ENCODE data around the gene ZBTB4.
A peak's percentile ranks its signal among the peaks of the same experiment; 100 is the strongest.
"Not testable (repeated sequence)": the region's sequence is repeated elsewhere in the genome, so short reads cannot be mapped to it uniquely, and the experiment has no call there.

ZBTB4 gene

DNA sequence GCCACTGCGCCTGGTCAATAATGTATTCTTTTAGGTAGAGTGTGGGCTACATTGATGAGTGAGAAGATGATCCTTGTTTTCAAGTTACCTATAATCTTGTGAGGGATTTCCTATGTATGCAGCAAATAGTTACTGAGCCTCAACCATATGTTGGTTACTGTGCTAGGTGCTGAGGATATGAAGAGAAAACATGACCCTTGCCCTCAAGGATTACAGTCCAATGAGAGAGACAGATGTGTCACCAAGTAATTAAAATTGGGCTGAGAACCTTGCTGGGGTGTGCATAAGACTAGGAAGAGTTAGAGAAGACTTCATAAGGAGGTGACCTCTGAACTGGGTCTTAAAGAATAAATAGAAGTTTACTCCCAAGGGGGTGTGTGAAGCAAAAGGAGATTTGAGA, 12.2 kb upstream of the ZBTB4 start:
- DNase-seq (ENCODE audit: low read depth in 2 of 2) = no peak

DNA sequence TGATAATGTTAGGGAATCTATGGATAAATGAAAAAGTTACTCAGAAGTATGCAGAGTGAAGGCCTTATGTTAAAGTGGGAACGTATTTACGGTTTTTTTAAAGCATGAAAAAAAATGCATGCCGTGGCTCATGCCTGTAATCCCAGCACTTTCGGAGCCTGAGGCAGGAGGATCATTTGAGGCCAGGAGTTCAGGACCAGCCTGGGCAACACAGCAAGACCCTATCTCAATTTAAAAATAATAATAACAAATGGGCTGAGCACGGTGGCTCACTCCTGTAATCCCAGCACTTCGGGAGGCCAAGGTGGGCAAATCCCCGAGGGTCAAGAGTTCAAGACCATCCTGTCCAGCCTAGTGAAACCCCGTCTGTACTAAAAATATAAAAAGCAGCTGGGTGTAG, 10.7 kb upstream of the ZBTB4 start:
- no peak for DNase-seq (ENCODE audit: low read depth in 2 of 2)

DNA sequence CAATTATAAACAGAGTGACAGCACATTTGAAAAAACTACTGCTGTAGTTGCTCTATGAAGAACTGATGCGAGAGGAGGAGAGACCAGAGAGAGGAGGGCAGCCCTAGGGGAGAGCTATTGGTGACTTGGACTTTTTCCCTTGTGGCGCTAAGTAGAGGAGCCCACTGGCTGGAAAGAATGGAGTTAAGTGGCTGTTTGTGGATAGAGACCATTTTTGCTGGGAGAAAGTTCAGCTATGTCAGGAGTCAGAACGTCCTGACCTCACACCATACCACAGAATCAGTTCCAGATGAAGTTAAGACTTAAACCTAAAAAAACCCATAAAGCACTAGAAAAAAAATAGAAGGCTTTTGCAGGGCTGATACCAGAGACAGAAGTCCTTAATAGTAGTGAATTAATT, 6.8 kb upstream of the ZBTB4 start:
- DNase-seq (ENCODE audit: low read depth in 2 of 2) = no peak

DNA sequence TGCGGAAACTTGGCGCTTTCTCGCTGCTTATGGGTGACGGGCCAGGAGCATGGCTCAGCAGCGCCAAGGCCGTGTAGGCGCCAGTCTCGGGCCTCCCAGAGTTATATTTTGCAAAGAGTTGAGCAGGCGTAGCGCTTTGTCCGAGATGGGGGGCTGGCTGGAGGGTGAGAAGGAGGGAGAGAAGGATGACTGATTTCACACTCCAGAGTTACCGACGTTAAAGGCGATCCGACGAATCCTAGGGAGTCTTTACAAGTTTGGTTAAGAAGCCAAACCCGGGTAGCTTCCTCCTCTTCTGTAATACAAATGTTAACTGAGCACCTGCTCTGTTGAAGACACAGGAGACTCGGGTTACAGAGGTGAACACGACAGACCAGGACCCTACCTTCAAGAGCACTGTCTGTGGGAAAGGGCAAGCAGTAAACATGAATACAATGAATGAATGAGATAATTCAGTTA, 5.5 kb upstream of the ZBTB4 start:
- no peak for DNase-seq (ENCODE audit: low read depth in 2 of 2)

DNA sequence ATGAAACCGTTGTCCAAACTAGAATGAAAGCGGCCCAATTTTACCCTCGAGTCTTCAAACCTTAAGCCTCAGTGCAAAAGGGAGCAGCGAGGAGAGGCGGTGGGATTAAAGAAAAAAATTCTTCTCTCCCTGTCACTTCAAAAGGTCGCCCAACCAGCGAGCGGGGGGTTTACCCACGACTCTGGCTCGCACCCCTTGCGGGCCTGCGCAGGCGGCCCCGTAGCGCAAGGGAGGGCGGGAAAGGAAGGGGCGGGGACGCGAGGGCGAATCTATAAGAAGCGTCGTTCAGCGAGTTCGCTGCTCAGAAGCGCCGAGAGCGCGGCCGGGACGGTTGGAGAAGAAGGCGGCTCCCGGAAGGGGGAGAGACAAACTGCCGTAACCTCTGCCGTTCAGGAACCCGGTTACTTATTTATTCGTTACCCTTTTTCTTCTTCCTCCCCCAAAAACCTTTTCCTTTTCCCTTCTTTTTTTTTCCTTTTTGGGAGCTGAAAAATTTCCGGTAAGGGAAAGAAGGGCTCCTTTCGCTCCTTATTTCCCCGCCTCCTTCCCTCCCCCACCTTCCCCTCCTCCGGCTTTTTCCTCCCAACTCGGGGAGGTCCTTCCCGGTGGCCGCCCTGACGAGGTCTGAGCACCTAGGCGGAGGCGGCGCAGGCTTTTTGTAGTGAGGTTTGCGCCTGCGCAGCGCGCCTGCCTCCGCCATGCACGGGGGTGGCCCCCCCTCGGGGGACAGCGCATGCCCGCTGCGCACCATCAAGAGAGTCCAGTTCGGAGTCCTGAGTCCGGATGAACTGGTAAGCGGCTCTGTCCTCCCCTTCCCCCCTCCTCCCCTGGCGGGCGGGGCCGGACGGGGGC, 4.9 kb upstream of the ZBTB4 start, which contains the start of gene POLR2A:
Gene POLR2A, plus strand, starts transcription at position 300 of the 852 bp plus-strand sequence.
- DNase-seq (ENCODE audit: low read depth in 2 of 2) = peak; percentile 95 to 96

DNA sequence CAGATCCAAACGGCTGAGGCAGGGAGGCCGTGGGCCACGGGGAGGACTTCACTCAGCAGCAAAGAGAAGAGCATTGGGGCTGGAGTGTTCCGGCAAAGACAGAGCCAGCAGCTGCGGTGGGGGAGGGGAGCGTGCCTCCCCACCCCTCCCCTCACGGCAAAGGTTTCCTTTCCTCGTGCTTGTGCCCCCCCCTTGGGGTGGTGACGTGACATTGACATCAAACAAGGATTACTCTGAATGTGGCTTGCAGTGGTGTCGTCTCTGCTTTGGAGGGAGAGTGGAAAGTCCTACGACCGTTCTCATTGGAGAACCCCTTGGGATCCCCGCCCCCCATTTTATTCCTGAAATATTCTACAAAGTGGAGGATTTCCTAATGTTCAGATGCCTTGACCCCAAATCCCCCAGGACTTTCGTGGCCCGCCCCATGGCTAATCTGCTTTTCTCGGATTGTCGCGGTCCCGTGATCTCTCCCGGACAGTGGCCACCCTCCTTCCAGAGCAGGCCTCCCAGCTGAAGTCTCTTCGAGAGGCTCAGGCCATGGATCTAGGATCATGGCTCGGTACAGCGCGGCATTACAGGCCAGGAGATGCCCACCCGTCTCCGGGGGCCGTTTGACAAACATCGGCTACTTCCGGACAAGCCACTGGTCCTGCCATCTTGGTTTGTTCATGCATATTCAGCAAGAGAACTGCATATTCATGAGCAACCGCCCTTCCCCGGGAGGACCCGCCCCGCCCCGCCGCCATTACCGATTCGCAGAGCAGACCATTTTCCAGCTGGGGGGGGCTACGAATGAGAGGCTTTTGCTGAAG, 4.0 kb upstream of the ZBTB4 start:
- peak; percentile 88 to 91 for DNase-seq (ENCODE audit: low read depth in 2 of 2)

DNA sequence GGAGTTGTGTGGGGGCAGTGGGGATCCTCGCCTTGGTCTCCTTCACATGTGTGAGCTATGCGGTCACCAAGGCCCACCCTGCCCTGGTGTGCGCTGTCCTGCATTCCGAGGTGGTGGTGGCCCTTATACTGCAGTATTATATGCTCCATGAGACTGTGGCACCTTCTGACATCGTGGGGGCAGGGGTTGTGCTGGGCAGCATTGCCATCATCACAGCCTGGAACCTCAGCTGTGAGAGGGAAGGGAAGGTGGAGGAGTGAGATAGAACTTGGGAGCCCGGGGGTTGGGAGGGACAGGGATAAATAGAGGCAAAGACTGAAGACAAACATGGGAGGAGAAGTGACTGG, 3.3 kb upstream of the ZBTB4 start:
- DNase-seq (ENCODE audit: low read depth in 2 of 2) = not testable (repeated sequence)

DNA sequence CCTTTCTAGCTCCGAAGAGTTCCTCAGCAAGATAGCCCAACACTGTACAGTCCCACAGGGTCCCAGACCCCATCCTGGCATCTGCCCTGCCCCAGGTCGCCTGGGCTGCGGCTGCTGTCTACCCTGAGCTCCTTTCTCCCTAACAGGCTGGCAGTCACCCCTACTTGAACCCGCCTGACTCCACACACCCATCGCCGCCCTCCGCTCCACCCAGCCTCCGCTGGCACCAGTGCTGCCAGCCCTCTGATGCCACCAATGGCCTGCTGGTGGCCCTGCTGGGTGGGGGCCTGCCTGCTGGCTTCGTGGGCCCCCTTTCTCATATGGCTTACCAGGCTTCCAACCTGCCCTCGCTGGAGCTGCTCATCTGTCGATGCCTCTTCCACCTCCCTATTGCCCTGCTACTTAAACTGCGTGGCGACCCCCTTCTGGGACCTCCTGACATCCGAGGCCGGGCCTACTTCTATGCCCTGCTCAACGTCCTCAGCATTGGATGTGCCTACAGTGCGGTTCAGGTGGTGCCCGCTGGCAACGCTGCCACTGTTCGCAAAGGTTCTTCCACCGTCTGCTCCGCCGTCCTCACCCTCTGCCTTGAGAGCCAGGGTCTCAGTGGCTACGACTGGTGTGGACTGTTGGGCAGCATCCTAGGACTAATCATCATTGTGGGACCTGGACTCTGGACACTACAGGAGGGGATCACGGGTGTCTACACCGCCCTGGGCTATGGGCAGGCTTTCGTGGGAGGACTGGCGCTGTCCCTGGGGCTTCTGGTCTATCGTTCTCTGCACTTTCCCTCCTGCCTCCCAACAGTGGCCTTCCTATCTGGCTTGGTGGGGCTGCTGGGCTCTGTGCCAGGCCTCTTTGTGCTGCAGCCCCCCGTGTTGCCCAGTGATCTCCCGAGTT, 2.7 kb upstream of the ZBTB4 start:
- DNase-seq (ENCODE audit: low read depth in 2 of 2) = not testable (repeated sequence)

DNA sequence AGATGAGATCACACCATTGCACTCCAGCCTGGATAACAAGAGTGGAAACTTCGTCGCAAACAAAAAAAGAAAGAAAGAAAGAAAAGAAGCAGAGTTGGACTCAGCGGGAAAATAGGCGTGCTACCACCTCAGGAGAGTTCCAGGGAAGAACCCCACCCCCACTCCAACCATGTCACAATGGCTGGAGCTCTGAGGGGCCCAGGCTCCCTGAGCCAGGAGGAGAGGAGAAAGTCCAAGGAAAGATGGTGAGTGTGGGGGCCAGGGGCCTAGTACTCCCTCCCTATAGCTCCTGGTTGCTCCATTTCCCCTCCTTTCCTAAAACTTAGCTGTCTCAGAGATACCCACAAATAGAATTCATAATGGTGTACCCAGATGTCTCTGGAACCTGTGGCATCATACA, 1.8 kb upstream of the ZBTB4 start, which contains the start of gene SLC35G6:
Gene SLC35G6, plus strand, starts transcription at position 172 of the 400 bp plus-strand sequence. Its CDS starts 71 bp downstream, at position 243.
- DNase-seq (ENCODE audit: low read depth in 2 of 2) = not testable (repeated sequence)

DNA sequence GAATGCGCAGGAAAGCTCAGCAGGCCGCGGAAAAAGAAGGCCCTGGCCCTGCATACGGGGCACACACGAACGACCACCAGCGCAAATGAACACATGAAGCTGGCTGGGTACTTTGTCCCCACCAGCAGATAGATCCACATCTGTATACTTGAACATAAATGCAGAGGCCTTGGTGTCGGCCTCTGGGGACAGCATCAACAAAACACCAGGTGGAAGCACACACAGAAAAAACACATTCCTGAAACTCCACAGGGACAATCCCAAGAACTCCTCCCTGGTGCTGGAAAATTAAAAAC, 606 bp upstream of the ZBTB4 start:
- DNase-seq (ENCODE audit: low read depth in 2 of 2) = no peak

DNA sequence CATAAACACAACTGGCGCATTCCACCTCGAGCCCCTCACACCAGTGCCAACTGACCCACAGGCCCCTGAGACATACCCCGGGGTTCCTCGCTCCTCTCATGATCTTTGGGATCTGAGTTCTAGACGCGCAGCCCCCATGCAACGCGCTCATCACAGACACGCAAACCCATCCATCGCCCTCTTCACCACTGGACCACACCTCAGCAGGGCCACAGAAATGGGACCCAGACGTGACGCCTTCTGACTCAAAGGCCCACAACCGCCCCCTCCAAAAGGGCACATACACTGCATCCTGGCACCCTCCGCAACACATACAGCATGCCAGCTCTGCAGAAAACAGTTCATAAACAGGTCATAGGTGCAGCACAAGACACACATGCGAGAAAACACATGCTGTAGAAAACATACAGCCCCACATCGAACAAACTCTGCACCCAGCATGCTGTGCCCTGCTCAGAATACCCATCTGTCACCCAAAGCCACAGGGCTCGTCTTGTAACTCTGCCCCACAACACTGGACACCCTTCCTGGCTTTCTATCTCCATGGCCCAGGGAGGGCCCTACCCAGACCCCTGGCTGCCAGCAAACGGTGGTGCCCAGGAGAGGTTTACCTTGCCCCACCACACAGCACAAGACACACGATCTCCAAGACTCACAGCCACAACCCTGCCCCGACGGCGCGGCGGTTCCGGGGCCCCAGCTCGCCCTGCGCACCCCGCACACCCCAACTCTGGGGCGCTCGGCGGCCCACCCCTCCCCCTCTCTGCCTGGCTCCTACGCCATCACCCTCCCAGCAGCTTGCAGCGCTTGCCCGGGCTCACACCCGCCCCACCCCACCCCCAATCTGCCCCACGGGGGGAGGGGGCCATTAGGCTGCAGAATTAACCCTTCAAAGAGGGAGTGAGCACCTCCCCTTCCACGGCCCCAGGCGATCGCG, 887 bp downstream of the ZBTB4 start:
- peak in 1 of 2 donors; percentile 33 for DNase-seq (ENCODE audit: low read depth in 2 of 2)

DNA sequence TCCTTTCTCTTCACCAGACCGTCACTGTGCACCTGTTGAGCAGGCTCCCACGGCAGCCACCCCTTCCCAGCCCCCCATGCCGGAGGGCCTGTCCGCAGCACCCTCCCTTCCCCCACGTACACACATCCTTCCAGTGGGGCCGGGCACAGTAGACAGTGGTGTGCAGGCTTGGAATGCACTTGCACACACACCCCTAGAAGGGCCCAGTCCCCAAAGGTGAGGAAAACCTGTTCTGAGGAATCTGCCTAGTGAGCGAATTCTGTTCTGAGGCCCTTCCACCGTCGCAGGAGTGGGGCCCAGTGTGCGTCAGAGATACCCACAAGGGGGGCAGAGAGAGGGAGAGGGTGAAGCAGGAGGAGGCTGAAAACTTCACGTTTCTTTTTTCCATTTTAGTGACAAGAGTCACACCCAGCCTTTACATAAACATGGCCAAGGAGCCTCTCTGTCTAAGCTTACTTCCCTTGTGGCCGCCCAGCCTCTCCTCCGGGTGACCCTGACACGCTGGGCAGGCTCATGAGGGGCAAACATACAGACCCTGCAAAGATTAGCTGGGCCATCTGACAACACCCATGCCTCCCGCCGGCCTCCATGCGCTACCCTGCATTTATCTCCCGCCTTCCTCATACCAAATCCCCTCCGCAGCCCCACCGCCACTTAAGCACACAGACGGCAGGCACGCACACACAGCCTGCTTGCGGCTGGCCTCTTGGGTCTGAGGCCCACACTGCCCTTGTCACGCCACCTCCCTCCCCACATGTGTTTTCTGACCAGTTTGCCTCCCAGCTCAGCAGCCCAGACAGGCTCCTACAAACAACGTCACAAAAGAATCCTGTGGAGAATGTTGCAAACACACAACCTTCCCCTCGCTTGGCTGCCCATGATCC, 1.8 kb downstream of the ZBTB4 start:
- DNase-seq (ENCODE audit: low read depth in 2 of 2) = no peak

DNA sequence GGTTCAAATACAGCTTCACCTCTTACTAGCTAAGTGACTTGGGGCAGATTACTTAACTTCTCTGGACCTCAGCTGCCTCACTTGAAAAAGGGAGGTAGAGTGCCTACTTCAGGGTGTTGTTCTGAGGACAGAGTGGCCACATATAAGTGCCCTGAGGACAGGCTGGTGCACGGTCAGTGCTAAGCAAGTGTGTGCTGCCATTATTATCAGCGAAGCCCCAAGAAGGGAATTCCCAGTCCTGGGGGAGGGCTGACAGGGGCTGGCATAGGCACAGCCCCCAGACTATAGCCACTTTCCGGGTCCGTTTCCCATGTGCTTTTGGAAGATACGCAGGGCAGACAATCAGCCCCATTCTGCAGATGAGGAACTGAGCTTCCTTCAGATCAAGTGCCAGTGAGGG, 2.5 kb downstream of the ZBTB4 start:
- no peak for DNase-seq (ENCODE audit: low read depth in 2 of 2)

DNA sequence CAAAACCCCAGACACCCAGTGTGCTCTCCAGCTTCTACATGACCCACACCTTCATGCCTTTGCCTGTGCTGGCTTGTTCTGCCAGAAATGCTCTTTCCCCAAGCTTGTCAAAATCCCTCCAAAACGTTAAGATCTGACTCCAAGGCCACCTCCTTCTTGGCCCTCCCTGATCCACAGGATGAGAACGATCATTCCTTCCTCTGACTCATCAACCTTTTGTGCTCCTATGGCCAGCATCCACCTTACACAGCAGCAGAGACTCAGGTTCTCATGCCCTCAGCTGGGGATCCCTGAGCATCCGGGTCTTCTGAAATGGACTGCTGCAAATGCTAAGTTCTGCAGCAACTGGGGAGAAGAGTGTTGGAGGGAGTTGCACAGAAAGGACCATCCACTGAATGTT, 2.9 kb downstream of the ZBTB4 start:
- no peak for DNase-seq (ENCODE audit: low read depth in 2 of 2)

DNA sequence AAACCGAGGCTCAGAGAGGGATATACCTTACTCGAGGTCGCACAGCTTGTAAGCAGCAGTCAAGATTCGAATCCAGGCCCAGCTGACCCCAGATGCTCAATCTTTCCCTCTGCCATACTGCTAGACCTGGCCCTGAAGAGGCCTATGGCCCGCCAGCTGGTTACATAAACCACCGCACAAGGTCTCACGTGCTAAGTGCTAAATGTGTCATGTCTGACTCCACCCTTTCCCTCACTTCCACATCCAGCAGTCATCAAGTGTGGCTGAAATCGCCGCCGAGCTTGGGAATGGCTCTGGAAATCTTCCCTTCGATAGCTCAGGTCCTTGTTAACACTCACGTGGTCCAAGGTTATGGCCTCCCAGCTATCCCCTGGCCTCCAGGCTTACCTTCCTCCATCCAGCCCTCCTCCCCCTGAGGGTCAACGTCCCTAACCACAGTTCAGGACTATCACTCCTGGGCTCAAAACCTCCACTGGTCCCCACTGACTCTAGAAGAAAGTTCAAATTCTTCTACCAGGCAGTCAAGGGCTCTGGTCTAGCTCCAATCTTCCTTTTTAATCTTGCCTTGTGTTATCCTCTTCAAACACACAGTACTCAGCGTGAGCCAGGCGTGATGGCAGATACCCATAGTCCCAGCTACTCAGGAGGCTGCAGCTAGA, 3.5 kb downstream of the ZBTB4 start:
- DNase-seq (ENCODE audit: low read depth in 2 of 2) = no peak

DNA sequence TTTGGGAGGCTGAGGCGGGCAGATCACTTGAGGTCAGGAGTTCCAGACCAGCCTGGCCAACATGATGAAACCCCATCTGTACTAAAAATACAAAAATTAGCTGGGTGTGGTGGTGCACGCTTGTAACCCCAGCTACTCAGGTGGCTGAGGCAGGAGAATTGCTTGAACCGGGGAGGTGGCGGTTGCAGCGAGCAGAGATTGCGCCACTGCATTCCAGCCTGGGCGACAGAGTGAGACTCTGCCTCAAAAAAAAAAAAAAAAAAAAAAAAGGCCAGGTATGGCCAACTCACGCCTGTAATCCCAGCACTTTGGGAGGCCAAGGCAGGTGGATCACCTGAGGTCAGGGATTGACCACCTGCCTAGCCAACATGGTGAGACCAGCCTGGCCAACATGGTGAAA, 4.7 kb downstream of the ZBTB4 start:
- DNase-seq (ENCODE audit: low read depth in 2 of 2) = not testable (repeated sequence)

DNA sequence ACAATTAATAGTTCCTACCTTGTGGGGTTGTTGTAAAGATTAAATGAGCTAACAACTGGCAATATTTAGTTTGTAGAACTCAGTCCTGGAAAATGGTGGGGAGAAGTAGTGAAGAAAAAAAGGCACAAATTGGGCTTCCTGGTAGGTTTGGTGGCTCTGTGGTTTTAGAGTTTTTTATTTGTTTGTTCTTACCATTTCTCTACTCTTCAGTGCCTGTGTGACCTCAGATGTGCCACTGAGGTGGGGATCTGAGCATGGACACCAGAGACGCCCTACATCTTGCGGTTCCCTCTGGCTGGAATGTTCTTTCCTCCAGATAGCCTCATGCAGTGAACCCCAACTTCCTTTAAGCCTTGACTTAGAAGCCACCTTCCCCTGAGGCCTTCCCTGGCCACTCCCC, 7.7 kb downstream of the ZBTB4 start:
- DNase-seq (ENCODE audit: low read depth in 2 of 2) = no peak

DNA sequence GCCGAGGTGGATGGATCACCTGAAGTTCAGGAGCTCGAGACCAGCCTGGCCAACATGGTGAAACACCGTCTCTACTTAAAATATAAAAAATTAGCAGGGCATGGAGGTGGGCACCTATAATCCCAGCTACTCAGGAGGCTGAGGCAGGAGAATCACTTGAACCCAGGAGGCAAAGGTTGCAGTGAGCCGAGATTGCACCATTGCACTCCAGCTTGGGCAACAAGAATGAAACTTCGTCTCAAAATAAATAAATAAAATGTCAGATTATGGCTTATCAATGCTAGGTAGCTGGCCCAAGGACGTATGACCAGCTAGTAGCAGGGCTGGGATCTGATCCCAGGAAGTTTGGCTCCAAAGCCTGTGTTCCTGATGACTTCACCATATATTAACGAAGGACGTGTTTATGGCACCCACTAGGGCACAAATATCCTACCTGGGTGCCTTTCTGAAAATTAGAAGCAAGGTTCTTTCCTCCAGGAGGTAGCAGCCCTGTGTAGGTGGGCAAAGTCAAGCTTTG, 8.9 kb downstream of the ZBTB4 start:
- DNase-seq (ENCODE audit: low read depth in 2 of 2) = not testable (repeated sequence)

DNA sequence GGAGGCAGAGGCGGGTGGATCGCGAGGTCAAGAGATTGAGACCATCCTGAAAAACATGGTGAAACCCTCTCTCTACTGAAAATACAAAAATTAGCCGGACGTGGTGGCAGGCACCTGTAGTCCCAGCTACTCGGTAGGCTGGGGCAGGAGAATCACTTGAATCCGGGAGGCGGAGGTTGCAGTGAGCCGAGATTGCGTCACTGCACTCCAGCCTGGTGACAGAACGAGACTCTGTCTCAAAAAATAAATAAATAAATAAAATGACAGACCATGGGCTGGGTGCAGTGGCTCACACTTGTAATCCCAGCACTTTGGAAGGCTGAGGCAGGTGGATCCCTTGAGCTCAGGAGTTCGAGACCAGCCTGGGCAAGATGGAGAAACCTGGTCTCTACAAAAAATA, 9.6 kb downstream of the ZBTB4 start:
- not testable (repeated sequence) for DNase-seq (ENCODE audit: low read depth in 2 of 2)

All from activated CD8-positive, alpha-beta memory T cell treated with anti-CD3 and anti-CD28 coated beads for 4 hours (primary cell).